ENCODE measurements around the gene B4GALT6.

The B4GALT6 gene

GRCh38 chr18:31658670-31659575 is 25.5 kb downstream of the B4GALT6 start:
- peak; percentile 28 for DNase-seq

- DNase-seq = no peak
These were observed 26.3 kb downstream of the B4GALT6 start for GRCh38 chr18:31657823-31658669.

GRCh38 chr18:31656754-31657153 is 27.6 kb downstream of the B4GALT6 start:
- DNase-seq = no peak

- no peak for DNase-seq
These were observed 29.0 kb downstream of the B4GALT6 start for GRCh38 chr18:31655354-31655753.

GRCh38 chr18:31652877-31653276 is 31.5 kb downstream of the B4GALT6 start:
- DNase-seq = no peak

- DNase-seq = peak; percentile 80
These were observed 32.0 kb downstream of the B4GALT6 start for GRCh38 chr18:31652357-31652756.

GRCh38 chr18:31651369-31651768 is 33.0 kb downstream of the B4GALT6 start:
- no peak for DNase-seq

GRCh38 chr18:31649978-31650719 is 34.2 kb downstream of the B4GALT6 start:
- no peak for DNase-seq

GRCh38 chr18:31649449-31649848 is 34.9 kb downstream of the B4GALT6 start:
- DNase-seq = no peak

GRCh38 chr18:31648966-31649429 is 35.4 kb downstream of the B4GALT6 start:
- DNase-seq = no peak

GRCh38 chr18:31648458-31648857 is 35.9 kb downstream of the B4GALT6 start:
- DNase-seq = no peak

- DNase-seq = no peak
These were observed 37.1 kb downstream of the B4GALT6 start for GRCh38 chr18:31647127-31647753.

GRCh38 chr18:31646332-31647126 is 37.9 kb downstream of the B4GALT6 start:
- DNase-seq = no peak

GRCh38 chr18:31645411-31645810 is 39.0 kb downstream of the B4GALT6 start:
- DNase-seq = no peak

GRCh38 chr18:31643003-31643402 is 41.4 kb downstream of the B4GALT6 start:
- DNase-seq = no peak

- DNase-seq = no peak
These were observed 46.9 kb downstream of the B4GALT6 start for GRCh38 chr18:31637445-31637844.

GRCh38 chr18:31636387-31636786 is 48.0 kb downstream of the B4GALT6 start:
- no peak for DNase-seq

- peak; percentile 51 for DNase-seq
These were observed 50.1 kb downstream of the B4GALT6 start for GRCh38 chr18:31634331-31634713.

GRCh38 chr18:31633392-31634330 is 50.7 kb downstream of the B4GALT6 start:
- peak; percentile 65 for DNase-seq

GRCh38 chr18:31632356-31632755 is 52.0 kb downstream of the B4GALT6 start:
- DNase-seq = no peak
